Nephron (organoid): ENCODE results near the gene CNKSR2.

Experiments used
- H3K27ac Mint-ChIP-seq, 3 experiments: 2 replicates each; pipeline ENCODE4 v1.8.0; 2020; ENCODE audit warnings: mixed read lengths in 3 of 3, mild to moderate bottlenecking in 2 of 3, moderate library complexity in 1 of 3
- H3K27me3 Mint-ChIP-seq: 2 replicates; pipeline ENCODE4 v1.8.0; 2021; ENCODE audit warnings: low read depth, mild to moderate bottlenecking, moderate library complexity, mixed read lengths
- H3K36me3 Mint-ChIP-seq: 2 replicates; pipeline ENCODE4 v1.8.0; 2020; ENCODE audit warnings: low read depth, mixed read lengths
- H3K4me1 Mint-ChIP-seq: 2 replicates; pipeline ENCODE4 v1.8.0; 2020; ENCODE audit warnings: mixed read lengths
- H3K4me3 Mint-ChIP-seq, 3 experiments: 2 replicates each; pipeline ENCODE4 v1.8.0; 2020; ENCODE audit warnings: mild to moderate bottlenecking in 3 of 3, mixed read lengths in 3 of 3, moderate library complexity in 2 of 3
- H3K9me3 Mint-ChIP-seq: 2 replicates; pipeline ENCODE4 v1.8.0; 2020; ENCODE audit warnings: mixed read lengths
- TF ChIP-seq, protein P1 (sequence below), 3 experiments: fragments of 200-600 bp; sonication (generic); IDR thresholded peaks; one replicate each; pipeline ENCODE4 v1.5.0; 2021; ENCODE audit warnings: antibody characterized with exemption in 3 of 3; ENCODE audit not compliant: unreplicated experiment in 3 of 3

Gene CNKSR2

GRCh38 chrX:21373637-21374162 is 518 bp upstream of the CNKSR2 start:
- H3K4me1 Mint-ChIP-seq: peaks cover 7% of the 10 kb centered on the region
- TF ChIP-seq, protein P1, sequence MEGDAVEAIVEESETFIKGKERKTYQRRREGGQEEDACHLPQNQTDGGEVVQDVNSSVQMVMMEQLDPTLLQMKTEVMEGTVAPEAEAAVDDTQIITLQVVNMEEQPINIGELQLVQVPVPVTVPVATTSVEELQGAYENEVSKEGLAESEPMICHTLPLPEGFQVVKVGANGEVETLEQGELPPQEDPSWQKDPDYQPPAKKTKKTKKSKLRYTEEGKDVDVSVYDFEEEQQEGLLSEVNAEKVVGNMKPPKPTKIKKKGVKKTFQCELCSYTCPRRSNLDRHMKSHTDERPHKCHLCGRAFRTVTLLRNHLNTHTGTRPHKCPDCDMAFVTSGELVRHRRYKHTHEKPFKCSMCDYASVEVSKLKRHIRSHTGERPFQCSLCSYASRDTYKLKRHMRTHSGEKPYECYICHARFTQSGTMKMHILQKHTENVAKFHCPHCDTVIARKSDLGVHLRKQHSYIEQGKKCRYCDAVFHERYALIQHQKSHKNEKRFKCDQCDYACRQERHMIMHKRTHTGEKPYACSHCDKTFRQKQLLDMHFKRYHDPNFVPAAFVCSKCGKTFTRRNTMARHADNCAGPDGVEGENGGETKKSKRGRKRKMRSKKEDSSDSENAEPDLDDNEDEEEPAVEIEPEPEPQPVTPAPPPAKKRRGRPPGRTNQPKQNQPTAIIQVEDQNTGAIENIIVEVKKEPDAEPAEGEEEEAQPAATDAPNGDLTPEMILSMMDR (IDR thresholded peaks at IDR 0.05; ENCODE audit: unreplicated experiment in 3 of 3): no peak
- H3K4me3 Mint-ChIP-seq: peak overlapping the region; percentile 77 to 88 (median 86)
- no peaks in the 10 kb centered on the region for H3K36me3 Mint-ChIP-seq
- H3K27ac Mint-ChIP-seq: no peak overlapping the region
- no peaks in the 10 kb centered on the region for H3K9me3 Mint-ChIP-seq
- H3K27me3 Mint-ChIP-seq: peaks cover 41% of the 10 kb centered on the region

- Mint-ChIP-seq H3K27me3 (peaks cover 42% of the 10 kb centered on the region), H3K36me3 (no peaks in the 10 kb centered on the region), H3K9me3 (no peaks in the 10 kb centered on the region), H3K4me3 (peak overlapping the region; percentile 94 to 97 (median 94)), H3K4me1 (peaks cover 7% of the 10 kb centered on the region), H3K27ac (peak overlapping the region in 1 of 3 experiments; percentile 62)
- TF ChIP-seq, protein P1 (IDR thresholded peaks at IDR 0.05; ENCODE audit: unreplicated experiment in 3 of 3): no peak
These were observed 933 bp downstream of the CNKSR2 start for GRCh38 chrX:21374994-21375707.

GRCh38 chrX:21375708-21376009 is 1.4 kb downstream of the CNKSR2 start:
- H3K4me3 Mint-ChIP-seq: peak overlapping the region; percentile 90 to 97 (median 93)
- H3K36me3 Mint-ChIP-seq: no peaks in the 10 kb centered on the region
- TF ChIP-seq, protein P1 (IDR thresholded peaks at IDR 0.05; ENCODE audit: unreplicated experiment in 3 of 3): peak in 2 of 3 experiments; percentile 15 to 34
- H3K4me1 Mint-ChIP-seq: peaks cover 7% of the 10 kb centered on the region
- no peaks in the 10 kb centered on the region for H3K9me3 Mint-ChIP-seq
- H3K27me3 Mint-ChIP-seq: peaks cover 42% of the 10 kb centered on the region
- peak overlapping the region in 1 of 3 experiments; percentile 62 for H3K27ac Mint-ChIP-seq

GRCh38 chrX:21376636-21377035 is 2.4 kb downstream of the CNKSR2 start:
- peaks cover 7% of the 10 kb centered on the region for H3K4me1 Mint-ChIP-seq
- peak overlapping the region; percentile 90 to 97 (median 93) for H3K4me3 Mint-ChIP-seq
- H3K9me3 Mint-ChIP-seq: no peaks in the 10 kb centered on the region
- no peak overlapping the region for H3K27ac Mint-ChIP-seq
- TF ChIP-seq, protein P1 (IDR thresholded peaks at IDR 0.05; ENCODE audit: unreplicated experiment in 3 of 3): no peak
- peaks cover 42% of the 10 kb centered on the region for H3K27me3 Mint-ChIP-seq
- no peaks in the 10 kb centered on the region for H3K36me3 Mint-ChIP-seq

GRCh38 chrX:21379991-21380390 is 5.8 kb downstream of the CNKSR2 start:
- H3K4me3 Mint-ChIP-seq: no peak overlapping the region
- H3K27me3 Mint-ChIP-seq: peaks cover 22% of the 10 kb centered on the region
- H3K4me1 Mint-ChIP-seq: peaks cover 7% of the 10 kb centered on the region
- TF ChIP-seq, protein P1 (IDR thresholded peaks at IDR 0.05; ENCODE audit: unreplicated experiment in 3 of 3): no peak
- no peaks in the 10 kb centered on the region for H3K9me3 Mint-ChIP-seq
- H3K36me3 Mint-ChIP-seq: no peaks in the 10 kb centered on the region
- H3K27ac Mint-ChIP-seq: no peak overlapping the region

- Mint-ChIP-seq H3K4me1 (no peaks in the 10 kb centered on the region), H3K27me3 (peaks cover 5% of the 10 kb centered on the region), H3K36me3 (no peaks in the 10 kb centered on the region), H3K27ac (no peak overlapping the region), H3K4me3 (no peak overlapping the region), H3K9me3 (no peaks in the 10 kb centered on the region)
- TF ChIP-seq, protein P1 (IDR thresholded peaks at IDR 0.05; ENCODE audit: unreplicated experiment in 3 of 3): peak; percentile 52 to 59 (median 54)
These were observed 8.5 kb downstream of the CNKSR2 start for GRCh38 chrX:21382715-21383114.
